ELF-1 (cell line): ENCODE measurements around the gene ABCA3.

Experiments
- DNase-seq: peaks from one replicate; pipeline ENCODE4 v3.0.0-alpha.2; 2016; ENCODE audit warnings: low read depth, low spot score

ABCA3 gene

DNA sequence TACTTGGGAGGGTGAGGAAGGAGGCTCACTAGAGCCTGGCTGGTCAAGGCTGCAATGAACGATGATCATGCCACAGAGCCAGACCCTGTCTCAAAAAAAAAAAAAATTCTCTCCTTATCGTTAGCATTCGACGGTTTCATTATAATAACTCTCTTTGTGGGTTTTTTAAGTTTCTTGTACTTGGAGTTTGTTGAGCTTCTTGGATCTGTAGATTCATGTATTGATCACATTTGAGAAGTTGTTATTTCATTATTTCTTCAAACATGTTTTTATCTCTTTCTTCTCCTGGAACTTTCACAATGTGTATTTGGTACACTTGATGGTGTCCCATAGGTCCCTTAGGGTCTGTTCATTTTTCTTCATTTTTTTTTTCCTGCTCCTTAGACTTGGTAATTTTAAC is 16.8 kb upstream of the ABCA3 start:
- DNase-seq = no peak

DNA sequence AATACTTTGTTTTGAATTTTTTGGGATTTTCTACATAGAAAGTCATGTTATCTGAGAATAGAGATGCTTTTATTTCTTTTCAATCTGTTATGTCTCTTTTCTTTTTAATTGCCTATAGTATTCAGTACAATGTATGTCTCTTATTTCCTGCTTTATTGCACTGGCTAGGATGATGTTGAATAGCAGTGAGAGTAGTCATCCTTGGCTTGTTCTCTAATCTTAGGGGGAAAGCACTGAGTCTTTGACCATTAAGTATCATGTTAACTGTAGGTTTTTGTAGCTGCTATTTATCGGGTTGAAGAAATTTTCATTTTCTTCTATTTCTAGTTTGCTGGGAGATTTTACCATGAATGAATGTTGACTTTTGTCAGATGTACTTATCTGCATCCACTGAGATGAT is 10.0 kb upstream of the ABCA3 start:
- DNase-seq = no peak

DNA sequence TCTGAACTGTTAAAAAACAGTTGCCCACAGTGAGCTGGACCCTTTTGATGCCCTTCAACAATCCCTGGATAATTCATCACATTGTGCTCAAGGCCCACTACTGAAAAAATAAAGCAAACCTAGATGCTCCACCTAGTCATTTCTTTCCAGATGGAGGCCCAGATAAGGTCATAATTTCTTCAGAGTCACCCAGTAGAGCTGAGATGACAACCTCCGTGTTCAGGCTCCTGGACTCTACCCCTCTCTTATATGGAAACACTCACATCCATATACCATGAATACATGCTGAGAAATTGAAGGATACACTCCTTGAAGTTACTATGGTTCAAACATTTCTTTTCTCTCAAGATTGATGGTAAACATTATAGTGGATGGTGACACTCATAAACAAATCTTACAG is 2.7 kb upstream of the ABCA3 start:
- no peak for DNase-seq

DNA sequence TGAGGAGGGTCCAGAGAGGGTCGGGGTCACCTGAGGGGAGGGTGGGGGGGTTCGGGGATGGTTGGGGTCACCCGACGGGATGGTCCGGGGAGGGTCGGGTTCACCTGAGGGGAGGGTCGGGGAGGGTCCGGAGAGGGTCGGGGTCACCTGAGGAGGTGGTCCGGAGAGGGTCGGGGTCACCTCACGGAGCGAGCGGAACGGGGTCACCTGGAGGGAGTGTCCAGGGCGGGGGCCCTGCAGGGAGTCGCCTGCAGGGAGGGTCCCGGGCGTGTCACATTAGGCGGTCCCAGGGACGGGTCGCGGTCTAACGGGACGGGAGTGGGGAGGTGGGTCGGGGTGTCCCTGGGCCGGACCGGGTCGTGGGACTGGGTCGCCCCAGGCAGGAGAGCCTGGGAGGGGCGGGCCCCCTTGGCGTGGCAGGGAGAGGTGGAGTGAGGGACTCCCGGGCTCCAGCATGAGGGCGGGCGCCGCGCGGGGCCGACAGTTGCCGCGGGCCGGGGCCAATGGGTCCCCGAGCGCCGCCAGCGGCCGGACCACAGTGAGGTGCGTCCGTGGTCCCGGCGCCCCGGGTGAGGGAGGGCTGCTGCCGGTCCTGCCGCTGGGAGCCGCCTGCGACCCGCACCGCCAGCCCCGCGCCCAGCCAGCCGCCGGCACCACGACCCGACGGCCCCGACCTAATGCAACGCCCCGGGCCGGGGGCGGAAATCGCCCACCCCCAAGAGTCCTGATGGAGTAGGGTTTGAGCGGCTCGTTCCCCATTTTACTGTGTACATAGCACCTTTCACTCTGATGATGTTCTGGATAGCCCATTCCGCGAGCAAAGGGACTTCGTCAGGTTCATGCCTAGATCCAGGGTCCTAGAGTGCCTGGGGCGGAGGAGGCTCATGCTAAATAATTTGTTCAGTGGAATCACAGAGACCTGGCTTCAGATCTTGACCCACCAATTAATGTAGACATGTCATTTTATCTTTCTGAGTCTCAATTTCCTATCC is 1.2 kb upstream of the ABCA3 start:
- DNase-seq = peak; percentile 24

DNA sequence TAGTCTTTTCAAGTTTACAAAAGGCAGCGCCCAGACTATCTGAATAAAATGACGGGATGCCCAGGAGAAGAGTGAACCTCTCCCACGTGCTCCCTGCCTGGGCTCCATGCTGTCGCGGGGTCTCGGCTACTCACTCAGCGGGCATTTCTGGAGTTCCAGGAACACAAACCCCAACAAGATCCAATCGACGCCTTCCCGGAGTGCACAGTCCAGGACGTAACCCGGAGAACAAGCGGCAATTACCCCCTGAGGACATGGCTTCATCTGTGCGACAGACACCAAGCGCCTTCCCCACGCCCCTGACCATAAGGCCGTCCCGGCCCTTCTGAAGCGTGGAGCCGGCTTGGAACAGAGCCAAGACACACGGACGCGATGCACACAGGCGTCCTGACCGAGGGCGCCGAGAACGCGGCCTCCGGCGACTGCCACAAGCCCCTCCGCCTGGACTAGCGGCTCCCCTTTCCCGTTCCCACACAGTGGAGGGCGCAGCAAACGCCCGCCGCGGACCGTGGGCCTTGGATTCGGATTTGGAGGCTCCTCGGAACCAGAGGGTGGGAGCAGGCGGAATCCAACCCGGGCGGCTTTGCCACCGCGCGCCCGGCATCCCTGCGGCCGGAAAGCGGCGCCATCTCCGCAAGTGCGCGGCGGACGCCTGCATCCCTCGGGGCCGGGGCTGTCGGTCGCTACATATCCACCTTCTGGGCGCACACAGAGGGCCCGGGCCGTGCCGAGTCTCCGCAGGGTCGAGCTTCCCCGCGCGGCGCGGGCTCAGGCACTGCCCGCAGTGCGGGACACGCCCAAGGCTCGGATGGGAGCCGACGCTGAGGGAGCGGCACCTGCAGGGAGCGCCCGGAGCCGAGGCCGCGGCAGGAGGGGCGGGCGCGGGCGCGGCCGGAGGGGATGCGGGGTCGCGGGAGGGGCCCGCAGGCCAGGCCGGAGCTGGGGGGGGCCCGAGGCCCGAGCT is 725 bp downstream of the ABCA3 start:
- peak; percentile 45 for DNase-seq

DNA sequence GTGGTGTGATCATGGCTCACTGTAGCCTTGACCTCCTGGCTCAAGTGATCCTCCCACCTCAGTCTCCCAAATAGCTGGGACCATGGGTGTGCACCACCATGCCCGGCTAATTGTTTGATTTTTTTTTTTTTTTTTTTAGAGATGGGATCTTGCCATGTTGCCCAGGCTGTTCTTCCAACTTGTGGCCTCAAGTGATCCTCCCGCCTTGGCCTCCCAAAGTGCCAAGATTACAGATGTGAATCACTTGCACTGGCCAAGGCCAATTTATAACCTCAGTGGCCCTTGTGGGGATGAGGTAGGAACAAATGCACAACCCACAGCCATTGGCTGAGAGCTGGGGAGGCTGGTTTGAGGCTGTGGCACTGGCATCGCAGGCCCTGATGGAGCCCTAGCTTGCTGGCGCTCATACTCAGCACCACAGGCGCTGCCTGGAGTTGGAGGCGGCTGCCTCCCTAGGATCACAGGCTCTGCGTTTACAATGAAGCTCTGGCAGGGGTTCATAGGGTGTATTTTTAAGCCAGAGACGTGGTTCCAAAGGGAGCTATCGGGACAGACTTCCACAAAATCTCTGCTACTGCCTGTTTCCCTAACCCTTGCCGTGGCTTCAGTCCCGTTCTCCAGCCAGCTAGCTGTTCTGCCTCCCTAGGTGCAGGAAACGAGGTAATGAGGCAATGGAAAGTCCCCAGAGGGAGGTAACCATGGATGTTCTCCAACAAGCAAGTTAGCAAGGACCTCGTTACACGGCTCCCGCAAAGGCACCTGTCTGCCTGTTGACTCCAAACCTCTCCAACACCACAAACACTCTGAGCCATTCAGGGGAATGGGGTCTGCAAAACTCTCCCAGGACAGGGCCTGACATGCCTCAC is 2.9 kb downstream of the ABCA3 start:
- no peak for DNase-seq

DNA sequence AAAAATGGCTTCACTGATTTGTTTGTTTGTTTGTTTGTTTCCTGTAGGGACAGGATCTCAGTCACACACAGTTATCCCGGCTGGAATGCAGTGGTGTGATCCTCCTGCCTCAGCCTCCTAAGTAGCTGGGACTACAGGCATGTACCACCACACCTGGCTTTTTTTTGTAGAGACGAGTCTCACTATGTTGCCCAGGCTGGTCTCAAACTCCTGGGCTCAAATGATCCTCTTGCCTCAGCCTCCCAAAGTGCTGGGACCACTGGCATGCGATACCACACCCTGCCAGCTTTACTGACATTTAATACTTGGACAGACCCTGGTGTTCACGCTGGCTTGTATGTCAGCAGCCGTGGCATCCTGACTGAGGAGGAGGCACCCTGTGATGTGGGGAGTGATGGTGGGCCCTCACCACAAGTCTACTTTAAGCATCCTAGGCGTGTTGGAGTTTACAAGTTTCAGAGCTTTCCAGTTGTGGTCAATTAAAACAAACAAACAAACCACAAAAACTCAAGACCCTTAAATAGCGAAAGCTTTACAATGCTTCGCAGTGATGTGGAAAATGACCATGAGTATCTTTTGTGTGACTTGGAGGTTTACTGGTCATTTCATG is 5.1 kb downstream of the ABCA3 start:
- DNase-seq = no peak

DNA sequence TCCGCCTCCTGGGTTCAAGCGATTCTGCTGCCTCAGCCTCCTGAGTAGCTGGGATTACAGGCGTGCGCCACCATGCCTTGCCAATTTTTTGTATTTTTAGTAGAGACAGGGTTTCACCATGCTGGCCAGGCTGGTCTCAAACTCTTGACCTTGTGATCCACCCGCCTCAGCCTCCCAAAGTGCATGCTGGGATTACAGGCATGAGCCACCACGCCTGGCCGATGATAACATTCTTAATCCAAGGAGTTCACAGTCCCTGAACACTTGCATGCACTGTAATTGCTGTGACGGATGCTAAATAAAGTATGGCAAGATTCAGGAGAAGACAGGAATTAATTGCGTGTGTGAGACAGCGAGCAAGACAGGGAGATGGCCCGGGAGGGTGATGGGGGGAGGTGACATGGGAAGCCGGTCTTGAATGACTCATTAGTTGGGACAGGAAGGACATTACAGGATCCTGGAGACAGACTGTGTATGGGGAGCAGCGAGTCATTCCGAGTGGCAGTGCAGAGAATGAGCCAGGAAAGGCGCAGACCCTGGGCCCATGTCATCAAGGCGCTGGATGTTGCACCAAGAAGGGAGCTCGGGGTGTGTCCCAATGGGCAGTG is 6.7 kb downstream of the ABCA3 start:
- no peak for DNase-seq

DNA sequence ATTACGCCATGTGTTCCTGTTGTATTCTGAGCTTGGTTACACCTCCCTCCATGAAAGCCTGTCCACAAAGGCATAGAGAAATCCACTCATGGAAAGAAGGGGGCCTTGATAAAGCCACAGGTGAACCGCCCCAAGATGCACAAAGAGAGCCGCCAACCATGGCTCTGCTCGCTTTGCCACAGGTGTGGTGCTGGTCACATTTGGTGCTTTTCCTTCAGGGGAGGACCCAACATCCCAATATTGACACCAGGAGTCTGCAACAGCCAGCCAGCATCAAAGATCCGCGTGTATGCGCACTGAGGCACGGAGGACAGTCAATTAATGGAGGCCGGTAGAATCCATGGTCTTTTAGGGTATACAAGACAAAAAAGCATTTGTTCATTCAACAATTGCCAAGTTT is 7.3 kb downstream of the ABCA3 start:
- no peak for DNase-seq

DNA sequence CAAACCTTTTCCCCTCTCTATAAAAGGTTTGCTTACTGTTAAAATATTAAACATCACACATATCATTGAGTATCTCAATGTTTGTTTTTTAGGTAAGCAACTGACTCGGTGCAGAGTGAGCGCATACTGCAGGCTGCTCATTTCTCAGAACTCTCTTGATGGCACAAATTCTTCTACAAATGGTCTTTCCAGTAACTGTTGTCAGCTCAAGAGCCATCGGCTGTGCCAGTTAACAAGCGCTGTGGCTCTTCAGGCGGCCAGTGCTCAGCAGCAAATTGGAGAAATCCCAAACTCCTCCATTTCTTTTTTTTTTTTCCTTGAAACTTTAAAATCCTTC is 8.6 kb downstream of the ABCA3 start:
- no peak for DNase-seq

DNA sequence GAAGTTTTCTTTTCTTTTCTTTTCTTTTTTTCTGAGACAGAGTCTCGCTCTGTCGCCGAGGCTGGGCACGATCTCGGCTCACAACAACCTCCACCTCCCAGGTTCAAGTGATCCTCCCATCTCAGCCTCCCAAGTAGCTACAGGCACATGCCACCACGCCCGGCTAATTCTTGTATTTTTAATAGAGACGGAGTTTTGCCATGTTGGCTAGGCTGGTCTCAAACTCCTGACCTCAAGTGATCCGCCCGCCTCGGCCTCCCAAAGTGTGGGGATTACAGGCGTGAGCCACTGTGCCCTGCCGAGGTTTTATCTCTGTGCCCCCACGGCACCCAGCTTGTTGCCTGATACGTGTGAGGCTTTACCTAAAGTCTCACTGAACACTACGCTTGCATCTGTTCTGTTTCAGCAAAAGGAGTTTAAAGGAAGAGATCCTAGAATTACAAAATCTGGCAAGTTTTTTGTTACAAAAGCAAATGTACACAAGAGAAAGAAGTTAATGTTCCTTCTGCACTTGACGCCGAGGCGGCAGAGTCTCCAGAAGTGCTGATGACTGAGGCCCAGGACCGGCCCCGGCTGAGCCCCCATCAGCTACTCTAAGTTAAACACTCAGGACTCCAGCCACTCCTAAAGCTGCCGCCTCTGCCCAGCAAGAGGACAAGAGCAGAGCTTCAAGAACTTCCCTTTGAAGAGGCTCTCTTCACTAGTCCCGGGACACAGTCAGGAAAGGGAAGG is 9.2 kb downstream of the ABCA3 start:
- DNase-seq = no peak

DNA sequence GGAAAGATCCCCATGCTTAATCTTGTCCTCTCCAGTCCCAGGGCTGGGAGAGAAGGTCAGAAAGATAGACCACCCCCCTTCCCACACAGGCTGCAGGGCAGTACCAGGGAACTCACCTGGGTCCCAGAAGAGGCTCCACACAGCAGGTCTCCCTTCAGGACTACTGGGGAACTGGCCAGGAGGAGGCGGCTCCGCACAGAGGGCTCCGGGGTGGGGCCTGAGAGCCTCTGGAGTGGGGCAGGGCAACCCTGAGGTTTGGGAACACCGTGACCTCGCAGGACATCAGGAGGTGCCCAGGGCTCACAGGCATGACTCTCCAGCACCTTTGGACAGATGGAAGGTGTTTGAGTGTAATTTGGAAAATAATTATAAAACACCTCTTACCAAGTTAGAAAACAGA is 11.0 kb downstream of the ABCA3 start:
- no peak for DNase-seq

DNA sequence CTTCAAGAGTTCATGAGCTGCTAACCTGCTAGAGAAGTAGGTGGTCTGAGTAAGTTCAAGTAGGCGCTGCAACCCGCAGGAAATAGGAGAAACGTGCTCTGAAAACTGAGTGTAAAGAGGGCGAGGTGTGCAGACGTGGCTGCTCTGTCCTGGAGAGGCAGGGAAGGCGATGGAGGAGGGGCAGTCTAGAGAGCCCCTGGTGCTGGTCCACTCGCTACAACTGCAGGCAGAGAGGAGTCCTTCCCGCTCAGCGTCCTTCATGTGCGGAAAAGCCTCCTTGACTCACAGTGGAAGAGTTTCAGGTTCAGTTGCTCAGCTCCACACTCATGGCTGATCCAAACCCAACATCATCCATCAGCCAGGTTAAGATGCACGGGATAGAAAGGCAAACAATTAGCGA is 12.1 kb downstream of the ABCA3 start:
- DNase-seq = no peak

DNA sequence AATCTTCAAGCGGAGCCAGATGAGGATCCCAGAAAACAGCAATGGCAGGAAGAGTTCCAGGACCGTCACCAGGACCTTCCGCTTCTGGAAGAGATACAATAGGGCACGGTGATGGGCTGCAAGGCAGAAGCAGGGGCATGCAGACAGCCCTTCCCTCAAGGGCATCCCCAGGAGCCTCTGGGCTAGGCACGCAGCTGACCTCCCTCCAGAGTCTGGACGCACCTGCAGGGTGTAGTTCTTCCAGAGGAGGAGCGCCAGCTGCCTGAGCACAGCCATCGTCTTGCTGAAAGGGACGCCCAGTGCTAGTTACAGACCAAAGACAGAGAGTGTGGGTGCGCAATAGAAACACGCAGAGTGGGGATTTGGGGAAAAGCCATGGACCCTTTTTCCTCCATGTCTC is 14.3 kb downstream of the ABCA3 start:
- DNase-seq = no peak

DNA sequence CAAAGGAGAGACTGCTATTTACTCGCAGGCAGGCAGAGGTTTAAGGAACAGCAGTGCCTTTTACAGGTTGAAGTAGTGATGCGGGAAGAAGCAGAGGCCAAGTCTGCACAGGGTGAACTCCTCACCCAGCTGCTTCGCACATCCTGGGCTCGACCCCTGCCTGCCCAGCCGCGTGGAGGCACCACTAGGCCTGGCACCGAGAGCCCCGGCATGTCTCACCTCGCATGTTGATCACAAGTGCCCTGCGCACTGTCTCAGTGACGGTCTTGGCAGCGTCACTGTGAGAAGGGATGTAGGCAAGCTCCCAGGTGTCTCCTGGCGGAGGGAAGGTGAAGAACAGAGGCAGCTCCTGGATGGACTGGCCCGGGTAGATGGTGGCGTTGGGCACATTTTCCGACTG is 14.7 kb downstream of the ABCA3 start:
- no peak for DNase-seq

DNA sequence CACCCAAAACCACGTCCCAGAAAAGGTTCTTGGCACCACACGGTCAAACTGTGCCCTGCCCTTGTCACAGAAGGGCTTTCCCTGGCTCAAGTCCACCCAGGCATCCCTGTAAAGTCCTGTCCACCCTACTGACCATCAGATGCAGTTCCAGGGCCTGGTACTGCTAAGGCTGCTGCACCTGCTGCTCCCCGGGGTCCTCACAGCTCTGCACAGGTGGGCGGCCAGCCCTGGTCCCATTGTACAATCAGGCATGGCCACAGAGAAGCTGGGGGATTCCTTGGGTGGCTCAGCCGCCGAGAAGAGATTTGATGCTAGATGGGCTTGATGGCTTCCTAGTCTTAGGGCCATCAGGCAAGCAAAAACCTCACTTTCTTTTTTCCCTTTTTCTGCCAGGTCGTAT is 15.3 kb downstream of the ABCA3 start:
- no peak for DNase-seq

DNA sequence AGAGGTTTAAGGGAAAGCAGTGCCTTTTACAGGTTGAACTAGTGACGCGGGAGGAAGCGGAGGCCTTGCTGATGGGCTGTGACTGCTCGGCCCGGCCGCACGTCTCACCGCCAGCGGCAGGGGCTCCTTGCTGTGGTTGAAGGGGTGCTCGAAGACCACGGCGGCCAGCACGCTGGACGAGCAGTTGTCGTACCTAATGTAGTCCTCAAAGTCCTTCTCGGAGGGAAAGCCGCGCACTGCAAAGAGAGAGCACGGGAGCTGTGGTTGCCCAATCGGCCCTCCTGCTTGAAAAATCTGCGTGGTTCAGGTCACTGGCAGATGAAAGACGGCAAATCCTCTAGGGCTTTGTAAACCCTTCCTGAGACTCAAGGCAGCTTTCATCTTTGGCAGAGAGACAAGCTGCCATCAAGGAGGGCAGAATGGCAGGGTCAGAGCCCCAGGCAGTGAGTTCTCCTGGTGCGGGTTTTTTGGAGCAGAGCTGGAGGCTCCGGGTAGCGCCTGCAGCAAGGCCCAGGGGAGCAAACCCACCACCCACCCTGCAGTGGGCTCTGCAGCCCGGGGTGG is 16.1 kb downstream of the ABCA3 start:
- DNase-seq = no peak

DNA sequence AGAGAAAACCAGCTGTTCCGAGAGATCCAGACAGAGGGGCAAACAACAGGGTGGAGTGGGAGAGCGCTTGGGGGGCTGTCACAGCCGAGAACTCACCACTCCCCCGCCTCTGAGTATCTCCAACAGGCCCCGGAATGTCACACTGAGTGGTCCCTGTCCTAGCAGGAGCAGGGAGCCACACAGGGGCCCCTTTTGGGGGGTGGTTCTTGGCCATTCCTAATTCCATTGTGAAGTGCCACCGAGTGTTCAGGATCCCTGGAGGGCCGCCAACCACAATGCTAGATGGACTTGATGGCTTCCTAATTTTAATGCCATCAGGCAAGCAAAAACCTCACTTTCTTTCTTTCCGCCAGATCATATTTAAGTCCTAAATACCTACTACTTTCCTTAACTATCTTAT is 16.8 kb downstream of the ABCA3 start:
- DNase-seq = no peak

DNA sequence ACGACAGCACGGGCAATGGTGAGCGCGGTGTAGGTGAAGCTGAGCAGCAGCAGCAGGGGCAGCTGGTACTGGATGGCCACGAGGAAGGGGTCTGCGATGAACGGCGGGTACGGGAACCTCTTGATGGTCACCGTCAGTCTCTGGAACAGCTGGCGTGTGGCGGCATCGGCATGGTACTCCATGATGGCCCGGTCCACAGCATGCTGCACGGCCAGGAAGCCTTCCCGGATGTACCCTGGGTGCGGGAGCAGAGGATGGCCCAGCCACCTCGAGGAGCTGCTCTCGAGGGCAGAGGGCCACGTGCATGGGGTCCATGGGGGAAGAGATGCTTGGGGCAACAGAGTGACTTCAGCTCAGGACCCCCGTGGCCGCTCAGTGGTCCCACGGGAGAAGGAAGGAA is 20.9 kb downstream of the ABCA3 start:
- no peak for DNase-seq
